SK-N-SH treated with all-trans-retinoic acid at 6 μM for 48 hours (cell line): ENCODE results near the gene CHP1.

Source experiments
- ATAC-seq: fragments of 200-7000 bp; cut with Tn5 transposase; 3 replicates; pipeline ENCODE4 v1.9.1; 2020; ENCODE audit warnings: mild to moderate bottlenecking, moderate library complexity
- ARNTL ChIP-seq: fragments of 450-650 bp; formaldehyde crosslinking; IDR thresholded peaks from 2 replicates; pipeline ENCODE4 v1.5.0; 2020; ENCODE audit warnings: low read depth, mild to moderate bottlenecking, moderate library complexity, borderline replicate concordance
- BACH2 ChIP-seq: fragments of 250-450 bp; sonication (Bioruptor Pico); IDR thresholded peaks from 2 replicates; pipeline ENCODE4 v1.9.0; 2021; ENCODE audit warnings: mild to moderate bottlenecking, borderline replicate concordance
- CSDC2 ChIP-seq: fragments of 250-450 bp; sonication (Bioruptor Pico); IDR thresholded peaks from 2 replicates; pipeline ENCODE4 v1.5.0; 2020; ENCODE audit warnings: mild to moderate bottlenecking, moderate library complexity
- ESRRG ChIP-seq: fragments of 250-450 bp; sonication (Bioruptor Pico); IDR thresholded peaks from 2 replicates; pipeline ENCODE4 v1.6.1; 2021; ENCODE audit warnings: mild to moderate bottlenecking
- GLIS3 ChIP-seq: fragments of 250-450 bp; sonication (Bioruptor Pico); IDR thresholded peaks from 2 replicates; pipeline ENCODE4 v1.5.0; 2020; ENCODE audit warnings: mild to moderate bottlenecking, moderate library complexity
- ISL1 ChIP-seq: fragments of 250-450 bp; sonication (Bioruptor Pico); IDR thresholded peaks from 2 replicates; pipeline ENCODE4 v2.1.2; 2022; ENCODE audit warnings: mild to moderate bottlenecking, moderate library complexity
- OSR1 ChIP-seq: fragments of 250-450 bp; sonication (Bioruptor Pico); IDR thresholded peaks from 2 replicates; pipeline ENCODE4 v1.8.0; 2022; ENCODE audit warnings: moderate library complexity, mild to moderate bottlenecking, inconsistent platforms
- POU6F1 ChIP-seq: fragments of 250-450 bp; sonication (Bioruptor Pico); IDR thresholded peaks from 2 replicates; pipeline ENCODE4 v1.8.0; 2021; ENCODE audit warnings: low read depth, mild to moderate bottlenecking, moderate library complexity, borderline replicate concordance
- PPARA ChIP-seq: fragments of 250-450 bp; sonication (Bioruptor Pico); IDR thresholded peaks from 2 replicates; pipeline ENCODE4 v1.5.0; 2020; ENCODE audit warnings: mild to moderate bottlenecking, borderline replicate concordance
- SNAI2 ChIP-seq: fragments of 250-450 bp; sonication (Bioruptor Pico); IDR thresholded peaks from 2 replicates; pipeline ENCODE4 v1.5.0; 2020; ENCODE audit warnings: mild to moderate bottlenecking, moderate library complexity
- TCF4 ChIP-seq: fragments of 250-450 bp; sonication (Bioruptor Pico); IDR thresholded peaks from 2 replicates; pipeline ENCODE4 v1.8.0; 2021; ENCODE audit warnings: mild to moderate bottlenecking, moderate library complexity, borderline replicate concordance
- TOX ChIP-seq: fragments of 250-450 bp; sonication (Bioruptor Pico); IDR thresholded peaks from 2 replicates; pipeline ENCODE4 v1.8.0; 2021; ENCODE audit warnings: mild to moderate bottlenecking, moderate library complexity, borderline replicate concordance
- TSHZ2 ChIP-seq: fragments of 250-450 bp; sonication (Bioruptor Pico); IDR thresholded peaks from 2 replicates; pipeline ENCODE4 v1.5.0; 2020; ENCODE audit warnings: mild to moderate bottlenecking, moderate library complexity
- ZC3H10 ChIP-seq: fragments of 250-450 bp; sonication (Bioruptor Pico); IDR thresholded peaks from 2 replicates; pipeline ENCODE4 v1.5.1; 2021; ENCODE audit warnings: mild to moderate bottlenecking, moderate library complexity
- ZFP3 ChIP-seq: fragments of 250-450 bp; sonication (Bioruptor Pico); IDR thresholded peaks from 2 replicates; pipeline ENCODE4 v1.5.0; 2020; ENCODE audit warnings: mild to moderate bottlenecking, moderate library complexity
- ZFP30 ChIP-seq: fragments of 450-650 bp; formaldehyde crosslinking; IDR thresholded peaks from 2 replicates; pipeline ENCODE4 v1.5.0; 2022; ENCODE audit warnings: mild to moderate bottlenecking, moderate library complexity
- ZNF565 ChIP-seq: fragments of 450-650 bp; formaldehyde crosslinking; conservative IDR thresholded peaks from 2 replicates; pipeline ENCODE4 v1.5.0; 2020; ENCODE audit warnings: low read depth, mild to moderate bottlenecking, moderate library complexity
- ZNF70 ChIP-seq: fragments of 450-650 bp; formaldehyde crosslinking; IDR thresholded peaks from 2 replicates; pipeline ENCODE4 v1.5.0; 2020; ENCODE audit warnings: mild to moderate bottlenecking, moderate library complexity
- TF ChIP-seq, protein P1 (sequence below): fragments of 250-450 bp; sonication (Bioruptor Pico); IDR thresholded peaks from 2 replicates; pipeline ENCODE4 v1.5.1; 2021; ENCODE audit warnings: mild to moderate bottlenecking, moderate library complexity
- TF ChIP-seq, protein P2 (sequence below): fragments of 250-450 bp; sonication (Bioruptor Pico); IDR thresholded peaks from 2 replicates; pipeline ENCODE4 v1.5.1; 2020; ENCODE audit warnings: low read depth, mild to moderate bottlenecking, moderate library complexity

The CHP1 gene

GRCh38 chr15:41262571-41262970, 31.5 kb downstream of the CHP1 start:
- no peak for ATAC-seq
- TF ChIP-seq OSR1 (CRISPR knock-in tag) (no peak), TCF4 (CRISPR knock-in tag) (no peak), GLIS3 (no peak), ZC3H10 (CRISPR knock-in tag) (no peak), CSDC2 (CRISPR knock-in tag) (no peak), ZFP3 (no peak), BACH2 (CRISPR knock-in tag) (no peak), TOX (CRISPR knock-in tag) (no peak), ISL1 (CRISPR knock-in tag) (no peak), ZFP30 (CRISPR knock-in tag) (no peak), TSHZ2 (CRISPR knock-in tag) (no peak), ARNTL (CRISPR knock-in tag) (no peak), ZNF70 (CRISPR knock-in tag) (no peak), ZNF565 (CRISPR knock-in tag) (no peak)
- TF ChIP-seq, protein P1, sequence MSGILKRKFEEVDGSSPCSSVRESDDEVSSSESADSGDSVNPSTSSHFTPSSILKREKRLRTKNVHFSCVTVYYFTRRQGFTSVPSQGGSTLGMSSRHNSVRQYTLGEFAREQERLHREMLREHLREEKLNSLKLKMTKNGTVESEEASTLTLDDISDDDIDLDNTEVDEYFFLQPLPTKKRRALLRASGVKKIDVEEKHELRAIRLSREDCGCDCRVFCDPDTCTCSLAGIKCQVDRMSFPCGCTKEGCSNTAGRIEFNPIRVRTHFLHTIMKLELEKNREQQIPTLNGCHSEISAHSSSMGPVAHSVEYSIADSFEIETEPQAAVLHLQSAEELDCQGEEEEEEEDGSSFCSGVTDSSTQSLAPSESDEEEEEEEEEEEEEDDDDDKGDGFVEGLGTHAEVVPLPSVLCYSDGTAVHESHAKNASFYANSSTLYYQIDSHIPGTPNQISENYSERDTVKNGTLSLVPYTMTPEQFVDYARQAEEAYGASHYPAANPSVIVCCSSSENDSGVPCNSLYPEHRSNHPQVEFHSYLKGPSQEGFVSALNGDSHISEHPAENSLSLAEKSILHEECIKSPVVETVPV (CRISPR knock-in tag): no peak
- TF ChIP-seq, all 23 proteins: peak for 0

DNA sequence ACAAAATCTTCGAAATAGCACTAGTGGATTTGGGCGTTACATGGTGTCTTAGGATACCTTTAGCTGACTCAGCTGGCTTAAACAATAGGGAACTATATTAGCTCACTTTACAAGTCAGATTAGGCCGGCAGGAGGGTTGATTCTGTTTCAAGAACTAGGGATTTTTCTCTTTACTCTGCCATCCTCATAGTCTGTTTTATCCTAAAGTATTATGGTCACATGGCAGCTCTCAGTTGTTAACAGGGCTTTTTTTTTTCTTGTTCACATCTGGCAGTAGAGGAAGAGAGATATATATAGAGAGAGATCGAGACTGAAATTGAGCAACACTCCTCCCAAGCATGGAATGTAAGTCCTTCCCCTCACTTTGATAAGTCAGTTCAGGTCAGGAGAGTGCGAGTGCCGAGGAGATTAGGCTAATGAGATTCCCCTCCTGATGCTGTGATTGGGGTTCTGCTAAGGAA, 32.9 kb downstream of the CHP1 start:
- ATAC-seq: no peak
- TF ChIP-seq PPARA (CRISPR knock-in tag): no peak
- TF ChIP-seq ZC3H10 (CRISPR knock-in tag): no peak
- no peak for TF ChIP-seq ZNF70 (CRISPR knock-in tag)
- TF ChIP-seq ESRRG (CRISPR knock-in tag): no peak
- no peak for TF ChIP-seq SNAI2
- no peak for TF ChIP-seq GLIS3
- TF ChIP-seq, protein P1 (CRISPR knock-in tag): no peak
- no peak for TF ChIP-seq BACH2 (CRISPR knock-in tag)
- no peak for TF ChIP-seq TOX (CRISPR knock-in tag)
- no peak for TF ChIP-seq TSHZ2 (CRISPR knock-in tag)
- TF ChIP-seq POU6F1 (CRISPR knock-in tag): no peak
- TF ChIP-seq OSR1 (CRISPR knock-in tag): no peak
- TF ChIP-seq, protein P2, sequence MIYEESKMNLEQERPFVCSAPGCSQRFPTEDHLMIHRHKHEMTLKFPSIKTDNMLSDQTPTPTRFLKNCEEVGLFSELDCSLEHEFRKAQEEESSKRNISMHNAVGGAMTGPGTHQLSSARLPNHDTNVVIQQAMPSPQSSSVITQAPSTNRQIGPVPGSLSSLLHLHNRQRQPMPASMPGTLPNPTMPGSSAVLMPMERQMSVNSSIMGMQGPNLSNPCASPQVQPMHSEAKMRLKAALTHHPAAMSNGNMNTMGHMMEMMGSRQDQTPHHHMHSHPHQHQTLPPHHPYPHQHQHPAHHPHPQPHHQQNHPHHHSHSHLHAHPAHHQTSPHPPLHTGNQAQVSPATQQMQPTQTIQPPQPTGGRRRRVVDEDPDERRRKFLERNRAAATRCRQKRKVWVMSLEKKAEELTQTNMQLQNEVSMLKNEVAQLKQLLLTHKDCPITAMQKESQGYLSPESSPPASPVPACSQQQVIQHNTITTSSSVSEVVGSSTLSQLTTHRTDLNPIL (CRISPR knock-in tag): no peak
- TF ChIP-seq ZNF565 (CRISPR knock-in tag): no peak
- TF ChIP-seq ISL1 (CRISPR knock-in tag): no peak
- no peak for TF ChIP-seq ZFP30 (CRISPR knock-in tag)
- TF ChIP-seq, all 23 proteins: peak for 0
